Esophagus squamous epithelium (tissue), 4 donors: ENCODE data around the gene SEPTIN2.

ENCODE experiments used
- POLR2A ChIP-seq, 4 donors: fragments of 450-650 bp; IDR thresholded peaks; one replicate each; pipeline ENCODE4 v1.6.1; 2017; ENCODE audit warnings: antibody characterized with exemption in 4 of 4, mild to moderate bottlenecking in 4 of 4, moderate library complexity in 3 of 4
- TF ChIP-seq, protein P1 (sequence below), 6 experiments: fragments of 450-650 bp in 4 of 6; fragments of 200-600 bp in 2 of 6; sonication (generic) in 2 of 6; IDR thresholded peaks; one replicate each; pipeline ENCODE4 v1.5.1; 2016 to 2019; ENCODE audit warnings: antibody characterized with exemption in 6 of 6, mild to moderate bottlenecking in 4 of 6, moderate library complexity in 4 of 6

DNA sequence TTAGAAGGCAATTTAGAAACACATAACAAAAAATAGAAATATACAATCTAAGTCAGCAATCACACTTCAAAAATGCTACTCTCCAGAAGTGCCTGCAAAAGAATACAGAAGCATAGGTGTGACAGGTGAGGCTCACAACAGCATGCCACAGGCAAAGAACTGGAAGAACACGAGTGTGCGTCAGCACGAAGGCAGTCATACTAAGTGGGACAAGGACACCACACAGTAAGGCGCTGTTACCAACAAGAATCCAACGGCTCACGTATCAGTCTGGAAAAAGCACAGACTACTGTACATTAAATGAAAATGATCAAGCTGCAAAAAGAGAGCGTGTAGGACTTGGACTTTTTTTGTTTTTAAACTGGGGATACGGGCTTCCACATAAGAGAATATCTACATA lies 19.0 kb upstream of the SEPTIN2 start:
- TF ChIP-seq, protein P1, sequence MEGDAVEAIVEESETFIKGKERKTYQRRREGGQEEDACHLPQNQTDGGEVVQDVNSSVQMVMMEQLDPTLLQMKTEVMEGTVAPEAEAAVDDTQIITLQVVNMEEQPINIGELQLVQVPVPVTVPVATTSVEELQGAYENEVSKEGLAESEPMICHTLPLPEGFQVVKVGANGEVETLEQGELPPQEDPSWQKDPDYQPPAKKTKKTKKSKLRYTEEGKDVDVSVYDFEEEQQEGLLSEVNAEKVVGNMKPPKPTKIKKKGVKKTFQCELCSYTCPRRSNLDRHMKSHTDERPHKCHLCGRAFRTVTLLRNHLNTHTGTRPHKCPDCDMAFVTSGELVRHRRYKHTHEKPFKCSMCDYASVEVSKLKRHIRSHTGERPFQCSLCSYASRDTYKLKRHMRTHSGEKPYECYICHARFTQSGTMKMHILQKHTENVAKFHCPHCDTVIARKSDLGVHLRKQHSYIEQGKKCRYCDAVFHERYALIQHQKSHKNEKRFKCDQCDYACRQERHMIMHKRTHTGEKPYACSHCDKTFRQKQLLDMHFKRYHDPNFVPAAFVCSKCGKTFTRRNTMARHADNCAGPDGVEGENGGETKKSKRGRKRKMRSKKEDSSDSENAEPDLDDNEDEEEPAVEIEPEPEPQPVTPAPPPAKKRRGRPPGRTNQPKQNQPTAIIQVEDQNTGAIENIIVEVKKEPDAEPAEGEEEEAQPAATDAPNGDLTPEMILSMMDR (IDR thresholded peaks at IDR 0.05): no peak
- TF ChIP-seq POLR2A (IDR thresholded peaks at IDR 0.05): no peak
